WTC11 (cell line): Measurements from ENCODE around the gene PTPRN2. TPM values are rescaled to one million over a fixed set of nuclear protein-coding genes. Genes with fewer than 3 reads are reported as not detected.

Source experiments
- ATAC-seq: fragments of 200-7000 bp; cut with Tn5 transposase; 2 replicates; pipeline ENCODE4 v1.10.0; 2021; ENCODE audit warnings: mild to moderate bottlenecking, moderate library complexity
- CTCF ChIA-PET: fragments of 300-600 bp; sonication (Branson Sonifier 250); formaldehyde crosslinking; loops from one replicate; lab custom pipeline; 2021; ENCODE audit warnings: antibody characterized with exemption; lab: Charles Lee
- POLR2A ChIA-PET: fragments of 350-600 bp; sonication (Branson Sonifier 250); formaldehyde crosslinking; loops from one replicate; lab custom pipeline; 2021; ENCODE audit warnings: antibody characterized with exemption; lab: Charles Lee
- DNase-seq: peaks from one replicate; pipeline ENCODE4 v3.0.0; 2021; ENCODE audit warnings: low spot score
- H3K27ac Mint-ChIP-seq: 2 replicates; pipeline ENCODE4 v1.8.0; 2021; ENCODE audit warnings: mixed read lengths
- H3K27me3 Mint-ChIP-seq: 2 replicates; pipeline ENCODE4 v1.8.0; 2021; ENCODE audit warnings: low read depth, mild to moderate bottlenecking, moderate library complexity, mixed read lengths
- H3K36me3 Mint-ChIP-seq: 2 replicates; pipeline ENCODE4 v1.8.0; 2021; ENCODE audit warnings: mixed read lengths
- H3K4me1 Mint-ChIP-seq: 2 replicates; pipeline ENCODE4 v1.8.0; 2022; ENCODE audit warnings: mixed read lengths
- H3K4me3 Mint-ChIP-seq: 2 replicates; pipeline ENCODE4 v1.8.0; 2021; ENCODE audit warnings: mild to moderate bottlenecking, moderate library complexity, mixed read lengths
- H3K9me3 Mint-ChIP-seq: 2 replicates; pipeline ENCODE4 v1.8.0; 2021; ENCODE audit warnings: mixed read lengths
- CBFB ChIP-seq: sonication (generic); formaldehyde crosslinking; IDR thresholded peaks from 2 replicates; pipeline ENCODE4 v1.8.1; 2022; ENCODE audit warnings: mild to moderate bottlenecking, low read depth, missing genetic modification reagents
- CREM ChIP-seq: sonication (generic); formaldehyde crosslinking; IDR thresholded peaks from 2 replicates; pipeline ENCODE4 v1.8.1; 2022; ENCODE audit warnings: mild to moderate bottlenecking, missing genetic modification reagents, moderate library complexity
- ELF4 ChIP-seq: sonication (generic); formaldehyde crosslinking; IDR thresholded peaks from 2 replicates; pipeline ENCODE4 v1.8.1; 2022; ENCODE audit warnings: low read depth, mild to moderate bottlenecking, moderate library complexity, missing genetic modification reagents
- ETV6 ChIP-seq: sonication (generic); formaldehyde crosslinking; IDR thresholded peaks from 2 replicates; pipeline ENCODE4 v1.8.1; 2022; ENCODE audit warnings: mild to moderate bottlenecking, missing genetic modification reagents
- FOXJ3 ChIP-seq: sonication (generic); formaldehyde crosslinking; IDR thresholded peaks from 2 replicates; pipeline ENCODE4 v1.9.0; 2021; ENCODE audit warnings: missing genetic modification reagents, mild to moderate bottlenecking, borderline replicate concordance
- GTF2I ChIP-seq: fragments of 250-450 bp; sonication (Bioruptor Pico); conservative IDR thresholded peaks from 2 replicates; pipeline ENCODE4 v1.4.0; 2021; ENCODE audit warnings: mild to moderate bottlenecking
- HMGA2 ChIP-seq: fragments of 250-450 bp; sonication (Bioruptor Pico); IDR thresholded peaks from 2 replicates; pipeline ENCODE4 v1.4.0; 2021; ENCODE audit warnings: mild to moderate bottlenecking, moderate library complexity
- IRF2 ChIP-seq: sonication (generic); formaldehyde crosslinking; IDR thresholded peaks from 2 replicates; pipeline ENCODE4 v1.8.0; 2022; ENCODE audit warnings: low read depth, missing genetic modification reagents, borderline replicate concordance
- KAT7 ChIP-seq: sonication (generic); formaldehyde crosslinking; IDR thresholded peaks from 2 replicates; pipeline ENCODE4 v1.8.1; 2023; ENCODE audit warnings: missing genetic modification reagents, mild to moderate bottlenecking, borderline replicate concordance
- NFE2L1 ChIP-seq: sonication (generic); formaldehyde crosslinking; IDR thresholded peaks from 2 replicates; pipeline ENCODE4 v1.8.1; 2023; ENCODE audit warnings: missing genetic modification reagents
- NFYB ChIP-seq: sonication (generic); formaldehyde crosslinking; conservative IDR thresholded peaks from 2 replicates; pipeline ENCODE4 v1.8.0; 2022; ENCODE audit warnings: low read depth, missing genetic modification reagents
- TCF7 ChIP-seq: sonication (generic); formaldehyde crosslinking; IDR thresholded peaks from 2 replicates; pipeline ENCODE4 v1.8.0; 2022; ENCODE audit warnings: mild to moderate bottlenecking, low read depth, missing genetic modification reagents, moderate library complexity
- TEAD4 ChIP-seq: sonication (generic); formaldehyde crosslinking; IDR thresholded peaks from 2 replicates; pipeline ENCODE4 v1.8.0; 2022; ENCODE audit warnings: mild to moderate bottlenecking, missing genetic modification reagents
- ZNF219 ChIP-seq: sonication (generic); formaldehyde crosslinking; IDR thresholded peaks from 2 replicates; pipeline ENCODE4 v1.8.0; 2023; ENCODE audit warnings: missing genetic modification reagents, mild to moderate bottlenecking, borderline replicate concordance
- ZNF317 ChIP-seq: sonication (generic); formaldehyde crosslinking; IDR thresholded peaks from 2 replicates; pipeline ENCODE4 v1.8.1; 2023; ENCODE audit warnings: low read depth, mild to moderate bottlenecking, moderate library complexity, missing genetic modification reagents, borderline replicate concordance
- ZNF396 ChIP-seq: fragments of 250-450 bp; sonication (Bioruptor Pico); IDR thresholded peaks from 2 replicates; pipeline ENCODE4 v1.8.0; 2021; ENCODE audit warnings: mild to moderate bottlenecking, moderate library complexity, borderline replicate concordance
- ZNF423 ChIP-seq: fragments of 250-450 bp; sonication (Bioruptor Pico); IDR thresholded peaks from 2 replicates; pipeline ENCODE4 v2.1.2; 2022; ENCODE audit warnings: mild to moderate bottlenecking, moderate library complexity
- total RNA-seq: library from RNA; stranded (reverse); gene quantifications from 3 replicates; pipeline ENCODE4 v1.2.3, GENCODE V29; 2021
- TF ChIP-seq, protein P1 (sequence below): fragments of 250-450 bp; sonication (Bioruptor Pico); conservative IDR thresholded peaks from 2 replicates; pipeline ENCODE4 v1.9.0; 2021; ENCODE audit warnings: mild to moderate bottlenecking
- TF ChIP-seq, protein P2 (sequence below): sonication (generic); formaldehyde crosslinking; IDR thresholded peaks from 2 replicates; pipeline ENCODE4 v1.8.1; 2023; ENCODE audit warnings: mild to moderate bottlenecking, moderate library complexity, missing genetic modification reagents
- TF ChIP-seq, protein P3 (sequence below): sonication (generic); formaldehyde crosslinking; IDR thresholded peaks from 2 replicates; pipeline ENCODE4 v1.8.0; 2023; ENCODE audit warnings: missing genetic modification reagents, mild to moderate bottlenecking, borderline replicate concordance

The PTPRN2 gene
- total RNA-seq, 1 experiment from 2014 or later = 4.7 TPM

DNA sequence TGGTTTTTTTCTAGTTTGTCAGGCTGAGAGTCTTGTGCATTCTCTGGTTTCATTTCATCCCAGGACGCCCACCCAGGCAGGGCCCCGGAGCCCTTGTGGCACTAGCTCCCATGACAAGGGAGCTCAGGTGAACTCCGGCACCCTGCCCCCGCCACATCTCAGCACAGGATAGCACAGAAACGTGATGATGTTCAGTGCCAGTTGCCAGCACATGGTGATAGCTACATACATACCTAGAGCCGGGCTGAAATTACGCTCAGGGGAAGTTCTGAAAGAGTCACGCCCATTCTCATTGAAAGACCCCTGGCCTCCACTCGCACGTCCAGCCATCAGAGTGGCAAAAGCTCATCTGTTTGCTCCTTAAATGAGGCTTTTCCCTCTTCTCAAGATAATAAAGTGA is 273.7 kb downstream of the PTPRN2 start (continued):
- no peak for TF ChIP-seq TCF7 (CRISPR knock-in tag)
- TF ChIP-seq GTF2I (CRISPR knock-in tag) = no peak
- TF ChIP-seq IRF2 (CRISPR knock-in tag) = no peak
- TF ChIP-seq KAT7 (CRISPR knock-in tag) = no peak
- TF ChIP-seq TEAD4 (CRISPR knock-in tag) = no peak
- TF ChIP-seq, protein P1, sequence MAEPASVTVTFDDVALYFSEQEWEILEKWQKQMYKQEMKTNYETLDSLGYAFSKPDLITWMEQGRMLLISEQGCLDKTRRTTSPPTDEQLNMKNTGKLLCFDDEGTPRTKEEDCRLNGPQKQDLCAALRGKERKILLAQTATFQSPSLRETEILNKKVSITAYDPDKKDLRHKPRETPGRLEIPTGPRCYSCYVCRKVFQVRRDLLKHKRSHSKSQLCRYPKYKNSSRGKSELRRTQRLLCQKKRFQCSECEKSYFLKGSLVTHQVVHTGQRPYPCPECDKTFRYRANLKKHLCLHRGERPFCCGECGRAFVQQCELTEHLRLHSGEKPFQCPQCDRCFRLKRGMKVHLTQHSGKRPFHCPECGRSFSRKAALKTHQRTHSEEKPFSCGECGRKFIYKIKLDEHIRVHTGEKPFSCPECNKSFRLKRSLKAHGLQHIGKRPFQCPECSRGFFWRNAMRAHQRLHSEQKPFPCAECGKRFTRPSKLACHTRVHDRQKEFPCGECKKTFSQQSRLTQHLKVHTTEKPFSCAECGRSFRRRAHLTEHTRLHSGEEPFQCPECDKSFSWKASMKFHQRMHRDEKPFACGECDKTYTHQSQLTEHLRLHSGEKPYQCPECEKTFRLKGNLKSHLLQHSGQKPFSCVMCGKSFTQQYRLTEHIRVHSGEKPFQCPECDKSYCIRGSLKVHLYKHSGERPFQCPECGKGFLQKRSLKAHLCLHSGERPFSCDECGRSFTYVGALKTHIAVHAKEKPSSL (CRISPR knock-in tag) = no peak
- no peak for TF ChIP-seq FOXJ3 (CRISPR knock-in tag)
- no peak for TF ChIP-seq ZNF396 (CRISPR knock-in tag)
- TF ChIP-seq ZNF219 (CRISPR knock-in tag) = no peak
- no peak for TF ChIP-seq NFE2L1 (CRISPR knock-in tag)
- TF ChIP-seq ZNF423 = no peak
- no peak for TF ChIP-seq CREM (CRISPR knock-in tag)
- no peak for TF ChIP-seq HMGA2 (CRISPR knock-in tag)
- TF ChIP-seq, protein P2, sequence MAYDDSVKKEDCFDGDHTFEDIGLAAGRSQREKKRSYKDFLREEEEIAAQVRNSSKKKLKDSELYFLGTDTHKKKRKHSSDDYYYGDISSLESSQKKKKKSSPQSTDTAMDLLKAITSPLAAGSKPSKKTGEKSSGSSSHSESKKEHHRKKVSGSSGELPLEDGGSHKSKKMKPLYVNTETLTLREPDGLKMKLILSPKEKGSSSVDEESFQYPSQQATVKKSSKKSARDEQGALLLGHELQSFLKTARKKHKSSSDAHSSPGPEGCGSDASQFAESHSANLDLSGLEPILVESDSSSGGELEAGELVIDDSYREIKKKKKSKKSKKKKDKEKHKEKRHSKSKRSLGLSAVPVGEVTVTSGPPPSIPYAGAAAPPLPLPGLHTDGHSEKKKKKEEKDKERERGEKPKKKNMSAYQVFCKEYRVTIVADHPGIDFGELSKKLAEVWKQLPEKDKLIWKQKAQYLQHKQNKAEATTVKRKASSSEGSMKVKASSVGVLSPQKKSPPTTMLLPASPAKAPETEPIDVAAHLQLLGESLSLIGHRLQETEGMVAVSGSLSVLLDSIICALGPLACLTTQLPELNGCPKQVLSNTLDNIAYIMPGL (CRISPR knock-in tag) = no peak
- TF ChIP-seq ELF4 (CRISPR knock-in tag) = no peak

DNA sequence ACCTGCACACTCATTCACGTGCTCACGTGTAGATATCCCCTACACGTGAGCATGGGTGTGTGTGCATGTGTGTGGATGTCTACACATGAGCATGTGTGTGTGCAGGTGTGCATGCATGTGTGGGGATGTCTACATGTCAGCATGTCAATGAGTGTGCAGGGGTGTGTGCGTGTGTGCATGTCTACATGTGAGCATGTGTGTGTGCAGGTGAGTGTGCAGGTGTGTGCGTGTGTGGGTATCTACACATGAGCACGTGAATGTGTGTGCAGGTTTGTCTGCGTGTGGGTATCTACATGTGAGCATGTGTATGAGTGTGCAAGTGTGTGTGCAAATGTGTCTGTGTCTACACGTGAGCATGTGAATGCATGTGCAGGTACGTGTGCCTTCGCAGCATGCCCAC is 274.8 kb downstream of the PTPRN2 start:
- no peak for ATAC-seq
- CTCF ChIA-PET = no interaction called here
- H3K27ac Mint-ChIP-seq = no peak overlapping the region; the same call in 1 of the 2 replicates
- POLR2A ChIA-PET = no interaction called here
- peaks cover 15% of the 10 kb centered on the region for H3K4me1 Mint-ChIP-seq
- TF ChIP-seq NFYB (CRISPR knock-in tag) (no peak), ZNF317 (CRISPR knock-in tag) (no peak), ETV6 (no peak)
- peaks cover 71% of the 10 kb centered on the region for H3K36me3 Mint-ChIP-seq
- no peak overlapping the region for H3K4me3 Mint-ChIP-seq
- peaks cover 53% of the 10 kb centered on the region for H3K9me3 Mint-ChIP-seq
- DNase-seq = no peak
- peaks cover 12% of the 10 kb centered on the region for H3K27me3 Mint-ChIP-seq

DNA sequence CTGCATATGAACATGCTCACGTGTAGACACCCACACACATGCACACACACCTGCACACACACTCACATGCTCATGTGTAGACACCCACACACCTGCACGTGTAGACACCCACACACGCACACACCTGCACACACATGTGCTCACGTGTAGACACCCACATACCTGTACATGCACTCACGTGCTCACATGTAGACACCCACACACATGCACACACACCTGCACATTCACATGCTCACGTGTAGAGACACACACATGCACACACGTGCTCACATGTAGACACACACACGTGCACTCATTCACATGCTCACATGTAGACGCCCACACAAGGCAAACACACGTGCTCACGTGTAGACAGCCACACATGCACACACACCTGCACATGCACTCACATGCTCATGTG is 275.8 kb downstream of the PTPRN2 start:
- H3K36me3 Mint-ChIP-seq = peaks cover 80% of the 10 kb centered on the region
- no peak overlapping the region for H3K4me3 Mint-ChIP-seq
- H3K9me3 Mint-ChIP-seq = peaks cover 60% of the 10 kb centered on the region
- ChIA-PET CTCF (no interaction called here), POLR2A (no interaction called here)
- peaks cover 6% of the 10 kb centered on the region for H3K4me1 Mint-ChIP-seq
- peak overlapping the region; percentile 64; the same call in 1 of the 2 replicates for H3K27ac Mint-ChIP-seq
- peaks cover 12% of the 10 kb centered on the region for H3K27me3 Mint-ChIP-seq
- DNase-seq = no peak
- no peak for ATAC-seq
- TF ChIP-seq, protein P1 (CRISPR knock-in tag) = no peak
- TF ChIP-seq, protein P3, sequence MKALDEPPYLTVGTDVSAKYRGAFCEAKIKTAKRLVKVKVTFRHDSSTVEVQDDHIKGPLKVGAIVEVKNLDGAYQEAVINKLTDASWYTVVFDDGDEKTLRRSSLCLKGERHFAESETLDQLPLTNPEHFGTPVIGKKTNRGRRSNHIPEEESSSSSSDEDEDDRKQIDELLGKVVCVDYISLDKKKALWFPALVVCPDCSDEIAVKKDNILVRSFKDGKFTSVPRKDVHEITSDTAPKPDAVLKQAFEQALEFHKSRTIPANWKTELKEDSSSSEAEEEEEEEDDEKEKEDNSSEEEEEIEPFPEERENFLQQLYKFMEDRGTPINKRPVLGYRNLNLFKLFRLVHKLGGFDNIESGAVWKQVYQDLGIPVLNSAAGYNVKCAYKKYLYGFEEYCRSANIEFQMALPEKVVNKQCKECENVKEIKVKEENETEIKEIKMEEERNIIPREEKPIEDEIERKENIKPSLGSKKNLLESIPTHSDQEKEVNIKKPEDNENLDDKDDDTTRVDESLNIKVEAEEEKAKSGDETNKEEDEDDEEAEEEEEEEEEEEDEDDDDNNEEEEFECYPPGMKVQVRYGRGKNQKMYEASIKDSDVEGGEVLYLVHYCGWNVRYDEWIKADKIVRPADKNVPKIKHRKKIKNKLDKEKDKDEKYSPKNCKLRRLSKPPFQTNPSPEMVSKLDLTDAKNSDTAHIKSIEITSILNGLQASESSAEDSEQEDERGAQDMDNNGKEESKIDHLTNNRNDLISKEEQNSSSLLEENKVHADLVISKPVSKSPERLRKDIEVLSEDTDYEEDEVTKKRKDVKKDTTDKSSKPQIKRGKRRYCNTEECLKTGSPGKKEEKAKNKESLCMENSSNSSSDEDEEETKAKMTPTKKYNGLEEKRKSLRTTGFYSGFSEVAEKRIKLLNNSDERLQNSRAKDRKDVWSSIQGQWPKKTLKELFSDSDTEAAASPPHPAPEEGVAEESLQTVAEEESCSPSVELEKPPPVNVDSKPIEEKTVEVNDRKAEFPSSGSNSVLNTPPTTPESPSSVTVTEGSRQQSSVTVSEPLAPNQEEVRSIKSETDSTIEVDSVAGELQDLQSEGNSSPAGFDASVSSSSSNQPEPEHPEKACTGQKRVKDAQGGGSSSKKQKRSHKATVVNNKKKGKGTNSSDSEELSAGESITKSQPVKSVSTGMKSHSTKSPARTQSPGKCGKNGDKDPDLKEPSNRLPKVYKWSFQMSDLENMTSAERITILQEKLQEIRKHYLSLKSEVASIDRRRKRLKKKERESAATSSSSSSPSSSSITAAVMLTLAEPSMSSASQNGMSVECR (CRISPR knock-in tag) = no peak
- TF ChIP-seq CBFB (CRISPR knock-in tag) = no peak
